K562 (cell line): ENCODE results near the gene HAND2. TPM values are rescaled to one million over a fixed set of nuclear protein-coding genes. Genes with fewer than 3 reads are reported as not detected.

Experiments
- ATAC-seq: fragments of 200-7000 bp; cut with Tn5 transposase; 3 replicates; pipeline ENCODE4 v1.9.1; 2020; ENCODE audit warnings: moderate library complexity
- BruUV-seq: library from RNA; stranded (reverse); fragments of 400-500 nt; replicated peaks from 2 replicates; lab custom pipeline; 2021; lab: Mats Ljungman, UMichigan
- CTCF ChIA-PET: fragments of 300-600 bp; formaldehyde crosslinking; extraction: SDS; loops from one replicate; lab custom pipeline; 2021; ENCODE audit warnings: low intra/inter-chr PET ratio; lab: Yijun Ruan, JAX
- POLR2A ChIA-PET: fragments of 300-600, 350-650 bp; sonication (Branson Sonifier 250); formaldehyde crosslinking; extraction: SDS; loops from one replicate; lab custom pipeline; 2021; ENCODE audit warnings: antibody characterized with exemption, inconsistent platforms; lab: Yijun Ruan, JAX
- DNase-seq, 4 experiments: peaks; one replicate each; pipeline versions ENCODE4 v3.0.0 to v3.0.0-alpha.2; 2011 to 2018; ENCODE audit warnings: low spot score in 3 of 4, mixed read lengths in 3 of 4; ENCODE audit errors: extremely low read depth in 1 of 4
- FAIRE-seq: peaks from 2 replicates; lab custom pipeline; 2011; peaks lifted over from hg19 to GRCh38; lab: Jason Lieb, UNC
- H2AFZ ChIP-seq: 2 replicates; pipeline ENCODE4 v1.6.0; 2011; ENCODE audit warnings: low read depth, low read length, control low read depth, inconsistent platforms
- H3K27ac ChIP-seq: fragments of 200-600 bp; 3 replicates; pipeline ENCODE4 v1.8.0; 2011; ENCODE audit warnings: low read depth, mild to moderate bottlenecking, control low read depth, inconsistent platforms, low read length, moderate library complexity, mixed read lengths; ENCODE audit errors: extremely low read depth
- H3K27me3 ChIP-seq, 2 experiments: fragments of 300-600 bp in 1 of 2; 2 replicates in 1 of 2; 3 replicates in 1 of 2; pipeline versions ENCODE4 v1.6.0 to v1.8.0; 2011; ENCODE audit warnings: inconsistent platforms in 2 of 2, low read length in 2 of 2, mild to moderate bottlenecking in 1 of 2, mixed read lengths in 1 of 2, moderate library complexity in 1 of 2; ENCODE audit not compliant: control insufficient read depth in 2 of 2, insufficient read depth in 2 of 2
- H3K36me3 ChIP-seq: fragments of 300-600 bp; 3 replicates; pipeline ENCODE4 v1.8.0; 2011; ENCODE audit warnings: mild to moderate bottlenecking, low read length, inconsistent platforms; ENCODE audit not compliant: control insufficient read depth, insufficient read depth
- H3K4me1 ChIP-seq, 2 experiments: fragments of 200-600 bp in 1 of 2; replicated peaks in 1 of 2; 2 replicates in 1 of 2; 3 replicates in 1 of 2; pipeline versions ENCODE4 v1.5.1 to v1.8.0; 2011; ENCODE audit warnings: inconsistent platforms in 2 of 2, low read length in 2 of 2, mild to moderate bottlenecking in 1 of 2, mixed read lengths in 1 of 2, moderate library complexity in 1 of 2; ENCODE audit not compliant: control insufficient read depth in 2 of 2, insufficient read depth in 2 of 2
- H3K4me2 ChIP-seq: 2 replicates; pipeline ENCODE4 v1.6.1; 2011; ENCODE audit warnings: low read length, control low read depth, inconsistent platforms, mixed read lengths; ENCODE audit not compliant: insufficient read depth
- H3K4me3 ChIP-seq: fragments of 200-600 bp; sonication (generic), shearing (Covaris generic); 2 replicates; pipeline ENCODE4 v1.5.1; 2016; ENCODE audit warnings: control low read depth, inconsistent platforms
- H3K79me2 ChIP-seq: fragments of 200-600 bp; 3 replicates; pipeline ENCODE4 v1.8.0; 2011; ENCODE audit warnings: low read length, inconsistent platforms; ENCODE audit not compliant: control insufficient read depth, insufficient read depth
- H3K9ac ChIP-seq, 2 experiments: 2 replicates each; pipeline versions ENCODE4 v1.6.0 to v1.6.1; 2011; ENCODE audit warnings: low read depth in 2 of 2, low read length in 2 of 2, control low read depth in 1 of 2, inconsistent platforms in 1 of 2, mild to moderate bottlenecking in 1 of 2, mixed read lengths in 1 of 2; ENCODE audit not compliant: insufficient read depth in 1 of 2
- H3K9me1 ChIP-seq: one replicate; pipeline ENCODE4 v1.6.0; 2011; ENCODE audit warnings: inconsistent platforms, mild to moderate bottlenecking, low read length, moderate library complexity; ENCODE audit not compliant: control insufficient read depth, insufficient read depth
- H3K9me3 ChIP-seq: replicated peaks from 2 replicates; pipeline ENCODE4 v1.5.1; 2011; ENCODE audit warnings: low read depth, low read length, inconsistent platforms; ENCODE audit not compliant: control insufficient read depth, insufficient read depth
- H4K20me1 ChIP-seq: replicated peaks from 2 replicates; pipeline ENCODE4 v1.6.1; 2011; ENCODE audit warnings: low read length, inconsistent platforms, mixed read lengths; ENCODE audit not compliant: control insufficient read depth, insufficient read depth
- CTBP1 ChIP-seq: fragments of 450-650 bp; IDR thresholded peaks from 2 replicates; pipeline ENCODE4 v1.6.1; 2016; ENCODE audit warnings: borderline replicate concordance
- DMBX1 ChIP-seq: fragments of 250-450 bp; sonication (Bioruptor Pico); IDR thresholded peaks from 2 replicates; pipeline ENCODE4 v1.8.0; 2022; ENCODE audit warnings: inconsistent platforms, mild to moderate bottlenecking, moderate library complexity, borderline replicate concordance
- KLF16 ChIP-seq: IDR thresholded peaks from 2 replicates; pipeline ENCODE4 v1.6.1; 2016; ENCODE audit warnings: antibody characterized with exemption
- NR4A1 ChIP-seq, 2 experiments: fragments of 250-450 bp in 1 of 2; fragments of 450-650 bp in 1 of 2; sonication (Bioruptor Pico) in 1 of 2; IDR thresholded peaks; 2 replicates each; pipeline versions ENCODE4 v1.4.0 to v1.6.1; 2016 to 2020; ENCODE audit warnings: mild to moderate bottlenecking in 2 of 2, missing compliant biosample characterization in 1 of 2, missing genetic modification characterization in 1 of 2, moderate library complexity in 1 of 2
- POLR2G ChIP-seq: fragments of 200-400 bp; formaldehyde crosslinking; IDR thresholded peaks from 2 replicates; pipeline ENCODE4 v1.6.1; 2017; ENCODE audit warnings: low read depth, mild to moderate bottlenecking, antibody characterized with exemption, low read length, moderate library complexity
- RBFOX2 ChIP-seq: fragments of 200-400 bp; formaldehyde crosslinking; IDR thresholded peaks from 2 replicates; pipeline ENCODE4 v1.6.1; 2017; ENCODE audit warnings: low read depth, mild to moderate bottlenecking, low read length, moderate library complexity
- WGBS: fragments of 100-300 bp; shearing (Covaris generic); methylation state at CpG from one replicate; pipeline ENCODE4 v1.1.6; 2016; ENCODE audit warnings: low coverage, mixed read lengths; ENCODE audit not compliant: insufficient coverage; ENCODE audit errors: missing lambda C conversion rate; 5-methylcytosine and 5-hydroxymethylcytosine counted together
- in situ Hi-C: fragments of 300-500 bp; cut with MboI; formaldehyde crosslinking; loops from 4 replicates; pipeline ENCODE4 v1.15.0; 2018; ENCODE audit warnings: inconsistent platforms, mixed read lengths
- intact Hi-C: fragments of 100-400 bp; cut with micrococcal nuclease; formaldehyde crosslinking; loops from 2 replicates; pipeline ENCODE4 v1.14.2; 2022
- polyA plus RNA-seq, 8 experiments: library from polyadenylated mRNA; depleted of rRNA in 4 of 8; stranded (reverse) in 5 of 8; unstranded in 3 of 8; fragments of >200 nt; fragmentation: Nextera tagmentation in 2 of 8; fragmentation: Illumina TruSeq in 1 of 8; extraction: Ambion mirVana in 2 of 8; extraction: Trizol in 1 of 8; gene quantifications; 2 replicates each; pipeline versions ENCODE4 v1.2.1 to v1.2.3, GENCODE V29; 2011 to 2014; ENCODE audit warnings: inconsistent platforms in 1 of 8, missing spikeins in 1 of 8
- total RNA-seq, 7 experiments: library from RNA; depleted of rRNA in 6 of 7; stranded (reverse); fragments of >200 nt in 6 of 7; fragmentation: Illumina TruSeq in 2 of 7; extraction: Trizol in 2 of 7; gene quantifications; 2 replicates each; pipeline versions ENCODE4 v1.2.1 to v1.2.3, GENCODE V29; 2011 to 2021; ENCODE audit warnings: low replicate concordance in 1 of 7

Gene HAND2
- total and polyA plus RNA-seq, 9 of the 15 experiments (the other 6 are each of a cell fraction or from before 2014, with no cell fraction given): 1.7 to 12.8 (median 4.9) TPM

- H3K79me2 ChIP-seq: peaks cover 35% of the 10 kb centered on the region
- peaks cover under 1% of the 10 kb centered on the region for H3K9me3 ChIP-seq
- ChIA-PET POLR2A (interaction anchor here (0.6 kb wide), 1 partner anchor 279 kb away, joined by 3 read pairs; no protein-coding TSS in a partner anchor), CTCF (interaction anchor here (0.7 kb wide), 1 partner anchor 624 kb away, joined by 4 read pairs; no protein-coding TSS in a partner anchor)
- peak overlapping the region; percentile 61 to 88 for H3K9ac ChIP-seq
- WGBS: 30% methylated on average over 41 of the region's 75 CpGs
- intact Hi-C loops: loop anchor here (5.0 kb wide), 1 partner anchor 59 kb away; no protein-coding TSS in a partner anchor
- H2AFZ ChIP-seq: peak overlapping the region; percentile 59
- no peaks in the 10 kb centered on the region for H3K36me3 ChIP-seq
- TF ChIP-seq KLF16 (no peak), RBFOX2 (peak; percentile 64), POLR2G (peak; percentile 34; the same call in 1 of the 2 replicates), DMBX1 (CRISPR knock-in tag) (no peak), NR4A1 (CRISPR knock-in tag; IDR thresholded peaks at IDR 0.05) (no peak), NR4A1 (tag; IDR thresholded peaks at IDR 0.05) (no peak), CTBP1 (peak; percentile 28; the same call in 1 of the 2 replicates)
- no peaks in the 10 kb centered on the region for H3K27me3 ChIP-seq
- peak overlapping the region; percentile 78 for H3K4me2 ChIP-seq
- peak overlapping the region; percentile 60 for H3K27ac ChIP-seq
- BruUV-seq: TSS peak; percentile 34
- peaks cover 0 to 32% of the 10 kb centered on the region in 2 experiments; a peak in 4 of 5 replicates for H3K4me1 ChIP-seq
- H3K9me1 ChIP-seq: no peaks in the 10 kb centered on the region
- peak overlapping the region; percentile 51 for H3K4me3 ChIP-seq
- in situ Hi-C loops: no loop called here
- no peaks in the 10 kb centered on the region for H4K20me1 ChIP-seq
- FAIRE-seq (no peak), ATAC-seq (peak; percentile 26), DNase-seq (peak in 3 of 4 experiments; percentile 44 to 49 (median 45))
These were observed 1.4 kb downstream of the HAND2 start for GRCh38 chr4:173528378-173529321.
